ENCODE data around the gene MRC2. TPM values are rescaled to one million over a fixed set of nuclear protein-coding genes. Genes with fewer than 3 reads are reported as not detected.

The MRC2 gene
- total RNA-seq, 1 experiment from 2014 or later: 80.5 TPM

DNA sequence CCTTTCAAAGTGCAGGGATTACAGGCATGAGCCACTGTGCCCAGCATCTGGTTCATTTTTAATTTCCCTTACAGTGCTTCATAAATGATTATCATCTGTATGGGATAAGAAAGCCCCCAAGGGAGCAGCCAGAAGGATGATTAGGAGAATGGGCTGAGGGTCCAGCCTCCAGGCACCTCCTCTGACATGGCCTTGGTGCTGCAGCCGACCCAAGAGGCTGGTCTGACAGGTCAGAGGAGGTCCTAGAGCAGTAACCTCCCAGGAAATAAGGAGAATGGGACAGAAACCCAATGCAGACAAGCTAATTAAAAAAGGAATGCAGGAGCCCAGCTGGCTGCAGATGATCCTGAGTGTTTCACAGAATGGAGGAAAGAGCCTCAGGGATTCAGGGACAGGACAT, 29.0 kb downstream of the MRC2 start:
- peak; percentile 24 for DNase-seq
- H3K36me3 ChIP-seq (replicated peaks; ENCODE audit: control insufficient read depth, insufficient read depth, low read length): no peaks in the 10 kb centered on the region
- no peaks in the 10 kb centered on the region for H3K27me3 ChIP-seq (ENCODE audit: control insufficient read depth, insufficient read depth, low read length)
- no peak overlapping the region for H3K4me3 ChIP-seq (ENCODE audit: insufficient read depth, low read depth, low read length)

DNA sequence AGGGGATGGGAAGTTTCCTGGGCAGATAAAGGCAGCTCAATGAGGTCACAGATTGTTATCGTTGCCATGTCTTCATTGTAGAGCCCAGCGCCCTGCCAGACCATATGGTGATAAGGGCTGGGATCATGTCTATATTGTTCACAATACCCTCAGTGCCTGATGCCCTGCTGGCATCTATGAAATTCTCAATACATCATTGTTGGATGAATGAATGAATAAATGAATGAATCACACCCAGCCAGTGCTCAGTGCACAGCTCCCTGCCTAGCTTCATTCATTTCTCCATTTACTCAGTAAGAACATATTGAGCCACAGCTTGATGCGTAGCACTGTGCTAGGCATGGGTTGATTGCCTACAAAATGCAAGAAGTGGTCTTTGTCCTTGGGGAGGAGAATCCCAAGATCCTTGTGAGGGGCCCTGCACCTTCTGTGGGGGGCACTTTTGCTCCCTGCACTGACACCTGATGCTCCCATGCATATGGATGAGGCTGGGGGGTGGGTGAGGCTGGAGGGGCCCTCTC, 29.7 kb downstream of the MRC2 start:
- Histone ChIP-seq H3K4me3 (ENCODE audit: insufficient read depth, low read depth, low read length) (no peak overlapping the region), H3K36me3 (replicated peaks; ENCODE audit: control insufficient read depth, insufficient read depth, low read length) (no peaks in the 10 kb centered on the region), H3K27me3 (ENCODE audit: control insufficient read depth, insufficient read depth, low read length) (no peaks in the 10 kb centered on the region)
- DNase-seq: no peak

DNA sequence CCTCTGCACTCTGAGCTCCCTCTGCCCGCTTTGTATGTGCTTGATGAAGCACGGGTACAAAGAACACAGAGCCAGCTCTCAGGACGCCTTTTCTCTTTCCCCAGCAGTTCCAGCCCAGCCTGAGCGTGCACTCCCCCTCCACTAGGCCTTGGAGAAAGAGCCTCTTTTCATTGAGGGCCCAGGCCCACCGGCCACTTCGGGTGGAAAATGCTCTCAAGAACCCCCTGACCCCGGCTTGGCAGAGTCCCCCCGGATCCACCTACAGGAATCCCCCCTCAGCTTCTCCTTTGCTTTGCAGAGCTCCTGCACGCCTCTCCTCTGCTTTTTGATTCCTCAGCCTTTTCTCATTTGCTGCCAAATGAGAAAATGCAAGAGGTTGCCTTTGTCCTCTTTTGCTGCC, 30.2 kb downstream of the MRC2 start:
- no peak overlapping the region for H3K4me3 ChIP-seq (ENCODE audit: insufficient read depth, low read depth, low read length)
- no peaks in the 10 kb centered on the region for H3K27me3 ChIP-seq (ENCODE audit: control insufficient read depth, insufficient read depth, low read length)
- peak; percentile 52 for DNase-seq
- H3K36me3 ChIP-seq (replicated peaks; ENCODE audit: control insufficient read depth, insufficient read depth, low read length): no peaks in the 10 kb centered on the region

DNA sequence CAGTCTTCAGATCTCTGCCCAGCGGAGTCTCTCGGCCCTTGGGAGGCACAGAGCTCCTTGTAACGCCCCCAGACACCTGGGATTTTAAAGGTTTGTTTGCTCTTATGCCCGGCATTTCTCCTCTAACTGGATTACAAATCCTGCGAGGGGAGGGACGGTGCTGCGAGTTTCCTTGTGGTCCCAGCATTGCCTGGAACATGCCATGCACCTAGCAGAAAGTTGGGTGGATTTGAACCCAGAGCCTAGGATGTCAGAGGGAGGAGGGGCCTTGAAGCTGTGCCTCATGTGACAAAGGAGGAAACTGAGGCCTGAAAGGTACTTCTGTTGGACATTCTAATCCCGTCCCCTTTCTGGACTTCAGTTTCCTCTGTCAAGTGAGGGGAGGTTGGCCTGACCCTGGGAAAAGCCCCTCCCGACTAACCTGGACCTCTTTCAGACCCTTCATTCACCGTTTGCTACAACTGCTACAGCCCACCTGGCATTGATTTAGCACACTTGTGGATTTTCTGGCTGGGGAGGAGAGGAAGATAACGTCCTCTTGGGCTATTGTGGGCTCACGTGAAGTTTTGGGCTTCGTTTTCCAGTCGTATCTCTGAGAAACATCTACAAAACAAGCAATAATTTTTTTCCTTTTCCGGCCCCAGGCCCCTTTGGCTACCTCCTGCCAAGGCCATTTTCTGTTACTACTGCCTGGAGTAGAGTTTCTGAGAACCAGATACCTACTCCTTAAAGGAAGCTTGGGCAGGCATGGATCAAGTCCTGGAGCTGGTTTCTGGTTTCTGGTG, 30.9 kb downstream of the MRC2 start:
- Histone ChIP-seq H3K4me3 (ENCODE audit: insufficient read depth, low read depth, low read length) (no peak overlapping the region), H3K36me3 (replicated peaks; ENCODE audit: control insufficient read depth, insufficient read depth, low read length) (no peaks in the 10 kb centered on the region), H3K27me3 (ENCODE audit: control insufficient read depth, insufficient read depth, low read length) (no peaks in the 10 kb centered on the region)
- DNase-seq: peak; percentile 14

DNA sequence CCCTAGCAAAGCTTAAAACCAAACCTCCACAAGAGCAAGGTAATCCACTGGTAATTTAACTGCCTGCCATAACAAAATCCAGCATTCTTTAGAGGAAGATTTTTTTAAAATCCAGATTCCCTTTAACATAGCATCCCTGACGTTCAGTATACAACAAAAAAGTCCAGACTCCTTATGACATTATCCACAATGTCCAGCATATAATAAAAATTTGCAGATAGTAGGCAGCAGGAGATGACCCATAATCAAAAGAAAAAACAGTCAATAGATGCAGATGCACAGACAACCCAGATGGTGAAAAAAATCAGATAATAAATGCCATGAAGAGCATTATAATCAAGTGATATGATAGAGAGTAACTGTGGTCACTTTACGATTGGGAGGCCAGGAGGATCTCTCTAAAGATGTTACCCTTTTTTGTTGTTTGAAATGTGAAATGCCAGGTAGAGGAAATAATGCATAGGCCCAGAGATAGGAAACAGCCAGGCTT, 33.2 kb downstream of the MRC2 start:
- H3K36me3 ChIP-seq (replicated peaks; ENCODE audit: control insufficient read depth, insufficient read depth, low read length): no peaks in the 10 kb centered on the region
- no peak for DNase-seq
- H3K4me3 ChIP-seq (ENCODE audit: insufficient read depth, low read depth, low read length): no peak overlapping the region
- H3K27me3 ChIP-seq (ENCODE audit: control insufficient read depth, insufficient read depth, low read length): no peaks in the 10 kb centered on the region

DNA sequence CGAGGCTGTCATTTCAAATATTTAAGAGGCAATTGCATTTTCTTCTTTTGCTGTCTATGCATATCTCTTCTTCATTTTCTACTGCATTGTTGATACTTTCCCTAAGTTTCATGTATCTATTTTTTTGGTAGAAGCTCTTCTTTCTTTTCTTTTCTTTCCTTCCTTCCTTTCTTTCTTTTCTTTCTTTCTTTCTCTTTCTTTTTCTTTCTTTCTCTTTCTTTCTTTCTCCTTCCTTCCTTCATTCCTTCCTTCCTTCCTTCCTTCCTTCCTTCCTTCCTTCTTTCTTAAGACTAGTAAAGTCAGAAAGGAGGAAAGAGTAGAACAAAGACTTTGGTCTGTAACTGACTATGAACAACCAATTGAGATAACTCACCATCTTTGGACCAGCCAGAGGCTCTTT, 33.9 kb downstream of the MRC2 start:
- Histone ChIP-seq H3K27me3 (ENCODE audit: control insufficient read depth, insufficient read depth, low read length) (no peaks in the 10 kb centered on the region), H3K4me3 (ENCODE audit: insufficient read depth, low read depth, low read length) (no peak overlapping the region), H3K36me3 (replicated peaks; ENCODE audit: control insufficient read depth, insufficient read depth, low read length) (no peaks in the 10 kb centered on the region)
- DNase-seq: no peak

DNA sequence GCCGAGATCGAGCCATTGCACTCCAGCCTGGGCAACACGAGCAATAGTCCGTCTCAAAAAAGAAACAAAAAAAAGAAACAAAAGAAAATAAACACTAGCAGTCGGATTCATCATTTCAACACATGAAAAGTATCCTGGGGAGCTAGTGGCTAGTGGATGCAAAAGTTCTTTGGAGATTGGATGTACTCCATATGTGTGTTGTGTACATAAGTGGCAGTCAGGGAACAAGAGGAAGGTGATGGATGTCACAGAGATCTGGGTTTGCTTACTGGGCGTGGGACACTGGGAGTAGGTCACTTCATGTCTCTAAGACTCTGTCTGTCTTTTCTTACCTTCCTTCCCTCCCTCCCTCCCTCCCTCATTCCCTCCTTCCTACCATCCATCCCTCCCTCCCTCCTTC, 35.4 kb downstream of the MRC2 start:
- no peaks in the 10 kb centered on the region for H3K36me3 ChIP-seq (replicated peaks; ENCODE audit: control insufficient read depth, insufficient read depth, low read length)
- DNase-seq: no peak
- H3K27me3 ChIP-seq (ENCODE audit: control insufficient read depth, insufficient read depth, low read length): no peaks in the 10 kb centered on the region
- no peak overlapping the region for H3K4me3 ChIP-seq (ENCODE audit: insufficient read depth, low read depth, low read length)

DNA sequence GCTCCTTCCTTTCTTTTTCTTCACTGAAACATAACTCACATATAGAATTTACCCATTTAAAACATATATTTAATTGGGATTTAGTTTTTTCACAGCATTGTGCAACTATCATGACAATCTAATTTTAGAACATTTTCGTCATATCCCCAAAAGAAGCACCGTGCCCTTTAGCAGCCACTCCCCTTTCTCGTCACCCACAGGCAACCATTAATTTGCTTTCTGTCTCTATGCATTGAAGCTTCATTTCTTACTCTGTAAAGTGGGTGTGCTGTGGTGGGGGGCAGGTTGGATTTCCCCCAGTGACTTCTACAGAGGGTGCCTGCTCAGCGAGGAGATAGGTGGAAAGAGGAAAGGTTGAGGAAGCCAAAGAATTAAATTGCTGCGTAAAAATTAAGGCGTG, 35.8 kb downstream of the MRC2 start:
- Histone ChIP-seq H3K36me3 (replicated peaks; ENCODE audit: control insufficient read depth, insufficient read depth, low read length) (no peaks in the 10 kb centered on the region), H3K27me3 (ENCODE audit: control insufficient read depth, insufficient read depth, low read length) (no peaks in the 10 kb centered on the region), H3K4me3 (ENCODE audit: insufficient read depth, low read depth, low read length) (no peak overlapping the region)
- DNase-seq: no peak

DNA sequence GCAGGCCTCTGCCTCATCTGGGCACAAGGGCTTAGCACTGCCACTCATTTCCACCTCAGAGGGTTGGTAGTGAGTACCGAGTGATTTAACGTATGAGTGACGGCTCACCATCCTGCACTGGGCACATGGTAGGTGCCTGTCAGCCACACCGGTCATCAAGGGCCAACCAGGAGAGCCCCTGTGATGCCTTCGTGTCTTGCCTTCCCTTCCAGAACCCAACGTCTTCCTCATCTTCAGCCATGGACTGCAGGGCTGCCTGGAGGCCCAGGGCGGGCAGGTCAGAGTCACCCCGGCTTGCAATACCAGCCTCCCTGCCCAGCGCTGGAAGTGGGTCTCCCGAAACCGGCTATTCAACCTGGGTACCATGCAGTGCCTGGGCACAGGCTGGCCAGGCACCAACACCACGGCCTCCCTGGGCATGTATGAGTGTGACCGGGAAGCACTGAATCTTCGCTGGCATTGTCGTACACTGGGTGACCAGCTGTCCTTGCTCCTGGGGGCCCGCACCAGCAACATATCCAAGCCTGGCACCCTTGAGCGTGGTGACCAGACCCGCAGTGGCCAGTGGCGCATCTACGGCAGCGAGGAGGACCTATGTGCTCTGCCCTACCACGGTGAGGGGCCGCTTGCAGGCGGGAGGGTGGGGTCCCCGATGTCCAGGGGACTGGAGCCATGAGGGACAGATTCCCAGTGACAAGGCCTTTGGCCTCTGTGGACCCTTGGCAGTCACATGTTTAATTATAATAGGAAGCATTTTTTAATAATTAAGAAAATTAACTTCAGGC, 37.1 kb downstream of the MRC2 start:
- H3K4me3 ChIP-seq (ENCODE audit: insufficient read depth, low read depth, low read length): no peak overlapping the region
- no peak for DNase-seq
- H3K27me3 ChIP-seq (ENCODE audit: control insufficient read depth, insufficient read depth, low read length): no peaks in the 10 kb centered on the region
- H3K36me3 ChIP-seq (replicated peaks; ENCODE audit: control insufficient read depth, insufficient read depth, low read length): no peaks in the 10 kb centered on the region

DNA sequence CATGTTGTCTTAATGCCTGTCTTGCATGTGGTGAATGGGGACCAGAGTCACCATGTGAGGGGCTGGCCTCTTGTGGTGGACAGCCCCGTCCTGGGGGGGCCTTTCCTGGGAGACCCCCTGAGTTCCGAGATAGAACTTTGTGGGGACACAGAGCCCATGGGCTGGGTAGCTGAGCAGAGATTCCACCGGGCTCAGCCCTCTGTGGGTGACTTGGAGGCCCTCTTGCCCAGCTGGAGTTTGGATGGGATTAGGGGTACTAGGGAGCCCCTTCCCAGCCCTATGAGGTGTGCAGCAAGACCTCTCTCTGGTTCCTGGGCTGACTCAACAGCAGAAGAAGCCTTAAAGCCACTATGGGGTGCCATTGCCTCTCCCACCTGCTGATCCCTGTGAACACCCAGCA, 38.1 kb downstream of the MRC2 start:
- DNase-seq: no peak
- no peaks in the 10 kb centered on the region for H3K27me3 ChIP-seq (ENCODE audit: control insufficient read depth, insufficient read depth, low read length)
- no peak overlapping the region for H3K4me3 ChIP-seq (ENCODE audit: insufficient read depth, low read depth, low read length)
- H3K36me3 ChIP-seq (replicated peaks; ENCODE audit: control insufficient read depth, insufficient read depth, low read length): no peaks in the 10 kb centered on the region

DNA sequence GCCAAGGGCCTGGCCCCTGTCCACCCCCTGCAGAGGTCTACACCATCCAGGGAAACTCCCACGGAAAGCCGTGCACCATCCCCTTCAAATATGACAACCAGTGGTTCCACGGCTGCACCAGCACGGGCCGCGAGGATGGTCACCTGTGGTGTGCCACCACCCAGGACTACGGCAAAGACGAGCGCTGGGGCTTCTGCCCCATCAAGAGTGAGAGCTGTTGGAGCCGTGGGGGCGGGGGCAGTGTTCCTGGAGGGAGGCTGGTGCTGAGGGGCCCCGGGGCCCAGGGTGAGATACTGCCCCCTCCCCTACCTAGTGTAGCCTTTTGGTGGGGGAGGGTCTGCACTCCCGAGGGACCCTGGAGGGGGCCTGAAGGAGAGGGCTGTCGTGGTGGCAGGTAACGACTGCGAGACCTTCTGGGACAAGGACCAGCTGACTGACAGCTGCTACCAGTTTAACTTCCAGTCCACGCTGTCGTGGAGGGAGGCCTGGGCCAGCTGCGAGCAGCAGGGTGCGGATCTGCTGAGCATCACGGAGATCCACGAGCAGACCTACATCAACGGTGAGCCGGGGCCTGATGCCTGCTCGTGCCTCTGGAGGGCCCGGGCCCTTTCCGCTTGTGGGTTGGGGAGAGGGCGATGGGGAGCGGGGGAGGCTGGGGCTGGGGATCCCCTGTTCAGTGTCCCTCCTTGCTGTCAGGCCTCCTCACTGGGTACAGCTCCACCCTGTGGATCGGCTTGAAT, 38.8 kb downstream of the MRC2 start:
- Histone ChIP-seq H3K4me3 (ENCODE audit: insufficient read depth, low read depth, low read length) (no peak overlapping the region), H3K36me3 (replicated peaks; ENCODE audit: control insufficient read depth, insufficient read depth, low read length) (no peaks in the 10 kb centered on the region), H3K27me3 (ENCODE audit: control insufficient read depth, insufficient read depth, low read length) (no peaks in the 10 kb centered on the region)
- DNase-seq: peak; percentile 77

DNA sequence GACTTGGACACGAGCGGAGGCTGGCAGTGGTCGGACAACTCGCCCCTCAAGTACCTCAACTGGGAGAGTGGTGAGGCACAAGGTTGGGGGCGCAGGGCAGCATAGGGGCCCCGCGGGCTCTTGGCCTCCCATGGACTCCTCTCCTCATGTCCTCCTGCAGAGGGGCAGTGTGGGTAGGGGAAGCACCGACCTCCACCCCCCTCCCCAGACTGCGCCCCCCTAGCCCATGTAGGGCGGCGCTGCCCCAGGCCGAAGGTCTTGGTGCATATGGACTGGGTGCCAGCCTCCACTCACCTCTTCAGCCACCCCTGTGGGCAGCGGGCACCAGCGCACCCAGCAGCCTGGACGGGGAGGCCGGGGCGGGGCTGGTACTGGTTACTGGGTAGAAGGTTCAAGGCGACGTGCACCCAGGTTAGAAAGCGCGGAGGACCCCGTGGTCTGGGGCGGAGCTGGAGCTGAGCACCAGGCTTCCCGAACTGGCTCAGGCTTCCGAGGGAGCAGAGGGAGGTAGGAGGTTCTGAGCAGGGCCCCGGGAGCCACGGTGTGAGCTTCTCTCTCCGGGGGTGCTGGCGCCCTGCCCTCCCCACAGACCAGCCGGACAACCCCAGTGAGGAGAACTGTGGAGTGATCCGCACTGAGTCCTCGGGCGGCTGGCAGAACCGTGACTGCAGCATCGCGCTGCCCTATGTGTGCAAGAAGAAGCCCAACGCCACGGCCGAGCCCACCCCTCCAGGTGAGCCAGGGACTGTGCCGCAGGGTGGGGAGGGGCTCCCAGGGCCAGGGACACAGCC, 39.5 kb downstream of the MRC2 start:
- DNase-seq: peak; percentile 61
- Histone ChIP-seq H3K36me3 (replicated peaks; ENCODE audit: control insufficient read depth, insufficient read depth, low read length) (no peaks in the 10 kb centered on the region), H3K4me3 (ENCODE audit: insufficient read depth, low read depth, low read length) (no peak overlapping the region), H3K27me3 (ENCODE audit: control insufficient read depth, insufficient read depth, low read length) (no peaks in the 10 kb centered on the region)

DNA sequence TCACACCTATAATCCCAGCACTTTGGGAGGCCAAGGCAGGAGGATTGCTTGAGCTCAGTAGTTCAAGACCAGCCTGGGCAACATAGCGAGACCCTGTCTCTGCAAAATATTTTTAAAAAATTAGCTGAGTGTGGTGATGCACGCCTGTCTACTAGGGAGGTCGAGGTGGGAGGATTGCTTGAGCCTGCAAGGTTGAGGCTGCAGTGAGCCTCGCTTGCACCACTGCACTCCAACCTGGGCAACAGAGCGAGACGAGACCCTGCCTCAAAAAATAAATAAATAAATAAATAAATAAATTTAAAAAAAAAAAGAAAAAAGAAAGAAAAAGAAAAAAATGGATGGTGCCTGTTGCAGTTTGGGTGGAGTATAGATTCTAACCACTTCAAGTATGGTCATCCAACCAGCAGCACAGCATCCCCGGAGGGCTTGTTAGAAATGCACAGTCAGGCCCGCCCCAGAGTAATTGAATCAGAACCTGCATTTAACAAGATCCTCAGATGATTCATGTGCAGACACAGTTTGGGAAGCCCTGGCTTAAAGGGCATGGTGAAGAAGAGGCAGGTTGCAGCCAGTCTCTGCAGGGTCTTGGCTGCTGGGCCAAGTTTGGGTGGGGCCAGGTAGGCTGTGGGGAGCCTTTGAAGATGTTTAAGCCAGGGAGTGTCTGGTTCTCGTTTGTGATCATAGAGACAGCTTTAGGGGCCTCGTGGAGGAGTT, 40.8 kb downstream of the MRC2 start:
- H3K27me3 ChIP-seq (ENCODE audit: control insufficient read depth, insufficient read depth, low read length): no peaks in the 10 kb centered on the region
- no peak overlapping the region for H3K4me3 ChIP-seq (ENCODE audit: insufficient read depth, low read depth, low read length)
- DNase-seq: no peak
- no peaks in the 10 kb centered on the region for H3K36me3 ChIP-seq (replicated peaks; ENCODE audit: control insufficient read depth, insufficient read depth, low read length)

All from H7 (cell line).